ENCODE data around the gene KDM4B.
A peak's percentile ranks its signal among the peaks of the same experiment; 100 is the strongest.

KDM4B gene

DNA sequence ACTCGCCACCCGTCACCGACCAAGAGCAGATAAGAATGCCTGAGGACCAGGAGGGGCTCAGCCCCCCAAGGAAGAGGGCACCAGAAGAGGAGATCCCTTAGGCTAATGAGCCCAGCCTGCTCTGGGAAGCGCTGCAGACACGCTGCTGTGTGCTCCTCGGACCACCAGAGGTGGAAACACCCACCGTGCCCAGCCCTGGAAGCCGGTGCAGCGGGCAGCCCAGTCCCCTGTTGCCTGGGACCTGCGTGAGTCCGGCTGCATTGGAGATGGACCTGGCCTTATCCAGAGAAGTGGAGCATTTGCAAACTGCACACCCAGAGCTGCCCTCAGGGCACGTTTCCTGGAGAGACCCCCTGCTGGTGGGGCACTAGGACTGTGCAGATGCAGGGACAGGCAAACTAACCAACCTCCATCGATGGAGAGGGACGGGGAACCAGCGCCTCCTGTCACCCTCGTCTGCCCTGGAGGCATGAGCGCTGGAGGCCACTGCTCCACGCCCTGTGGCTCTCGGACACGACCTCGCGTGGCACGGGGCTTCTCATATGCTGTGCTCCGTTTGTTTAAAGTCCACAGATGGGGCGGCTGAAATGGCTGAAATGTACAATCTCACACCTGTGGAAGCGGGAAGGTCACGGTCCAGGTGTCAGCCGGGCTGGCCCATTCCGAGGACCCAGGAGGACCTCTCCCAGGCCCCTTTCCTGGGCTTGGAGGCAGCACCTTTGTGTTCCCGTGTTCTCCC, 153.9 kb downstream of the KDM4B start:
- H3K36me3 ChIP-seq (ENCODE audit: control insufficient read depth in 4 of 4, insufficient read depth in 4 of 4, low read length in 3 of 4), result peaks cover 0 to 5% (median 2%) of the 10 kb centered on the region in 4 experiments
- DNase-seq, result peak; percentile 25 to 48 (median 41)
- no peaks in the 10 kb centered on the region for H3K9me3 ChIP-seq (ENCODE audit: control extremely low read depth in 1 of 5, control insufficient read depth in 4 of 5, insufficient read depth in 2 of 5, low read depth in 1 of 5, low read length in 4 of 5)
- ChIA-PET CTCF (interaction anchor here (1.1 kb wide), 1 partner anchor 11 kb away, joined by 3 read pairs; no protein-coding TSS in a partner anchor), POLR2A (no interaction called here)
- peaks cover 0 to 77% (median 66%) of the 10 kb centered on the region in 4 experiments for H3K4me1 ChIP-seq (ENCODE audit: control extremely low read depth in 1 of 4, control insufficient read depth in 4 of 4, insufficient read depth in 4 of 4, low read length in 3 of 4)
- H3K27me3 ChIP-seq (replicated peaks in 2 of 5; ENCODE audit: control insufficient read depth in 4 of 5, insufficient read depth in 5 of 5, low read length in 4 of 5), result no peaks in the 10 kb centered on the region
- WGBS (ENCODE audit: insufficient coverage), result 91% methylated on average over 30 of the region's 30 CpGs
- no peak overlapping the region for H3K27ac ChIP-seq (ENCODE audit: insufficient read depth in 1 of 2, low read depth in 1 of 2, low read length in 2 of 2, poor library complexity in 1 of 2, severe bottlenecking in 2 of 2)
- H3K4me3 ChIP-seq (ENCODE audit: control insufficient read depth in 1 of 7, extremely low read depth in 1 of 7, insufficient read depth in 4 of 7, low read depth in 2 of 7, low read length in 6 of 7), result no peak overlapping the region

GRCh38 chr19:5123646-5124045, 154.7 kb downstream of the KDM4B start:
- H3K27ac ChIP-seq (ENCODE audit: insufficient read depth in 1 of 2, low read depth in 1 of 2, low read length in 2 of 2, poor library complexity in 1 of 2, severe bottlenecking in 2 of 2), result no peak overlapping the region
- H3K4me3 ChIP-seq (ENCODE audit: control insufficient read depth in 1 of 7, extremely low read depth in 1 of 7, insufficient read depth in 4 of 7, low read depth in 2 of 7, low read length in 6 of 7), result no peak overlapping the region
- DNase-seq, result no peak
- peaks cover 0 to 5% (median 2%) of the 10 kb centered on the region in 4 experiments for H3K36me3 ChIP-seq (ENCODE audit: control insufficient read depth in 4 of 4, insufficient read depth in 4 of 4, low read length in 3 of 4)
- ChIA-PET CTCF (no interaction called here), POLR2A (no interaction called here)
- no peaks in the 10 kb centered on the region for H3K9me3 ChIP-seq (ENCODE audit: control extremely low read depth in 1 of 5, control insufficient read depth in 4 of 5, insufficient read depth in 2 of 5, low read depth in 1 of 5, low read length in 4 of 5)
- WGBS (ENCODE audit: insufficient coverage), result 89% methylated on average over 9 of the region's 11 CpGs
- H3K27me3 ChIP-seq (replicated peaks in 2 of 5; ENCODE audit: control insufficient read depth in 4 of 5, insufficient read depth in 5 of 5, low read length in 4 of 5), result no peaks in the 10 kb centered on the region
- H3K4me1 ChIP-seq (ENCODE audit: control extremely low read depth in 1 of 4, control insufficient read depth in 4 of 4, insufficient read depth in 4 of 4, low read length in 3 of 4), result peaks cover 0 to 84% (median 72%) of the 10 kb centered on the region in 4 experiments

GRCh38 chr19:5124111-5124855, 155.4 kb downstream of the KDM4B start:
- peaks cover 0 to 5% (median 2%) of the 10 kb centered on the region in 4 experiments for H3K36me3 ChIP-seq (ENCODE audit: control insufficient read depth in 4 of 4, insufficient read depth in 4 of 4, low read length in 3 of 4)
- no peak for DNase-seq
- no peak overlapping the region for H3K4me3 ChIP-seq (ENCODE audit: control insufficient read depth in 1 of 7, extremely low read depth in 1 of 7, insufficient read depth in 4 of 7, low read depth in 2 of 7, low read length in 6 of 7)
- no peaks in the 10 kb centered on the region for H3K27me3 ChIP-seq (replicated peaks in 2 of 5; ENCODE audit: control insufficient read depth in 4 of 5, insufficient read depth in 5 of 5, low read length in 4 of 5)
- POLR2A ChIA-PET, result no interaction called here
- WGBS (ENCODE audit: insufficient coverage), result 96% methylated on average over 19 of the region's 21 CpGs
- no peak overlapping the region for H3K27ac ChIP-seq (ENCODE audit: insufficient read depth in 1 of 2, low read depth in 1 of 2, low read length in 2 of 2, poor library complexity in 1 of 2, severe bottlenecking in 2 of 2)
- no peaks in the 10 kb centered on the region for H3K9me3 ChIP-seq (ENCODE audit: control extremely low read depth in 1 of 5, control insufficient read depth in 4 of 5, insufficient read depth in 2 of 5, low read depth in 1 of 5, low read length in 4 of 5)
- H3K4me1 ChIP-seq (ENCODE audit: control extremely low read depth in 1 of 4, control insufficient read depth in 4 of 4, insufficient read depth in 4 of 4, low read length in 3 of 4), result peaks cover 0 to 89% (median 76%) of the 10 kb centered on the region in 4 experiments
- CTCF ChIA-PET, result interaction anchor here (1.1 kb wide), 1 partner anchor 16 kb away, joined by 3 read pairs; no protein-coding TSS in a partner anchor

GRCh38 chr19:5125376-5125775, 156.5 kb downstream of the KDM4B start:
- WGBS (ENCODE audit: insufficient coverage), result 85% methylated on average over 12 of the region's 17 CpGs
- POLR2A ChIA-PET, result no interaction called here
- H3K27ac ChIP-seq (ENCODE audit: insufficient read depth in 1 of 2, low read depth in 1 of 2, low read length in 2 of 2, poor library complexity in 1 of 2, severe bottlenecking in 2 of 2), result no peak overlapping the region

GRCh38 chr19:5125797-5126497, 157.0 kb downstream of the KDM4B start:
- ChIA-PET POLR2A (no interaction called here), CTCF (interaction anchor here (1.4 kb wide), 1 partner anchor 13 kb away, joined by 4 read pairs; no protein-coding TSS in a partner anchor)
- Histone ChIP-seq H3K27ac (ENCODE audit: insufficient read depth in 1 of 2, low read depth in 1 of 2, low read length in 2 of 2, poor library complexity in 1 of 2, severe bottlenecking in 2 of 2) (no peak overlapping the region), H3K4me1 (ENCODE audit: control extremely low read depth in 1 of 4, control insufficient read depth in 4 of 4, insufficient read depth in 4 of 4, low read length in 3 of 4) (peaks cover 0 to 91% (median 75%) of the 10 kb centered on the region in 4 experiments), H3K36me3 (ENCODE audit: control insufficient read depth in 4 of 4, insufficient read depth in 4 of 4, low read length in 3 of 4) (peaks cover 0 to 4% (median 0%) of the 10 kb centered on the region in 4 experiments), H3K4me3 (ENCODE audit: control insufficient read depth in 1 of 7, extremely low read depth in 1 of 7, insufficient read depth in 4 of 7, low read depth in 2 of 7, low read length in 6 of 7) (peak overlapping the region in 1 of 7 experiments; percentile 4), H3K9me3 (ENCODE audit: control extremely low read depth in 1 of 5, control insufficient read depth in 4 of 5, insufficient read depth in 2 of 5, low read depth in 1 of 5, low read length in 4 of 5) (no peaks in the 10 kb centered on the region), H3K27me3 (replicated peaks in 2 of 5; ENCODE audit: control insufficient read depth in 4 of 5, insufficient read depth in 5 of 5, low read length in 4 of 5) (no peaks in the 10 kb centered on the region)
- peak; percentile 65 to 67 (median 65) for DNase-seq
- 16% methylated on average over 17 of the region's 21 CpGs for WGBS (ENCODE audit: insufficient coverage)

More at GRCh38 chr19:5125376-5125775, 156.5 kb downstream of the KDM4B start:
- peaks cover 0 to 4% (median 0%) of the 10 kb centered on the region in 4 experiments for H3K36me3 ChIP-seq (ENCODE audit: control insufficient read depth in 4 of 4, insufficient read depth in 4 of 4, low read length in 3 of 4)
- H3K4me3 ChIP-seq (ENCODE audit: control insufficient read depth in 1 of 7, extremely low read depth in 1 of 7, insufficient read depth in 4 of 7, low read depth in 2 of 7, low read length in 6 of 7), result no peak overlapping the region
- H3K9me3 ChIP-seq (ENCODE audit: control extremely low read depth in 1 of 5, control insufficient read depth in 4 of 5, insufficient read depth in 2 of 5, low read depth in 1 of 5, low read length in 4 of 5), result no peaks in the 10 kb centered on the region
- peaks cover 0 to 91% (median 75%) of the 10 kb centered on the region in 4 experiments for H3K4me1 ChIP-seq (ENCODE audit: control extremely low read depth in 1 of 4, control insufficient read depth in 4 of 4, insufficient read depth in 4 of 4, low read length in 3 of 4)
- CTCF ChIA-PET, result interaction anchor here (1.4 kb wide), 1 partner anchor 13 kb away, joined by 4 read pairs; no protein-coding TSS in a partner anchor
- no peaks in the 10 kb centered on the region for H3K27me3 ChIP-seq (replicated peaks in 2 of 5; ENCODE audit: control insufficient read depth in 4 of 5, insufficient read depth in 5 of 5, low read length in 4 of 5)
- no peak for DNase-seq

GRCh38 chr19:5126498-5127223, 157.7 kb downstream of the KDM4B start:
- Histone ChIP-seq H3K27ac (ENCODE audit: insufficient read depth in 1 of 2, low read depth in 1 of 2, low read length in 2 of 2, poor library complexity in 1 of 2, severe bottlenecking in 2 of 2) (no peak overlapping the region), H3K4me1 (ENCODE audit: control extremely low read depth in 1 of 4, control insufficient read depth in 4 of 4, insufficient read depth in 4 of 4, low read length in 3 of 4) (peaks cover 0 to 88% (median 73%) of the 10 kb centered on the region in 4 experiments), H3K9me3 (ENCODE audit: control extremely low read depth in 1 of 5, control insufficient read depth in 4 of 5, insufficient read depth in 2 of 5, low read depth in 1 of 5, low read length in 4 of 5) (no peaks in the 10 kb centered on the region), H3K4me3 (ENCODE audit: control insufficient read depth in 1 of 7, extremely low read depth in 1 of 7, insufficient read depth in 4 of 7, low read depth in 2 of 7, low read length in 6 of 7) (peak overlapping the region in 1 of 7 experiments; percentile 4), H3K36me3 (ENCODE audit: control insufficient read depth in 4 of 4, insufficient read depth in 4 of 4, low read length in 3 of 4) (no peaks in the 10 kb centered on the region), H3K27me3 (replicated peaks in 2 of 5; ENCODE audit: control insufficient read depth in 4 of 5, insufficient read depth in 5 of 5, low read length in 4 of 5) (no peaks in the 10 kb centered on the region)
- CTCF ChIA-PET, result interaction anchor here (1.4 kb wide), 1 partner anchor 12 kb away, joined by 4 read pairs; no protein-coding TSS in a partner anchor
- POLR2A ChIA-PET, result no interaction called here
- WGBS (ENCODE audit: insufficient coverage), result 94% methylated on average over 23 of the region's 26 CpGs
- DNase-seq, result no peak

Measured in common myeloid progenitor, CD34-positive (primary cell).